GM19467 (cell line): ENCODE measurements around the gene KLF9.
"Not testable (repeated sequence)": the region's sequence is repeated elsewhere in the genome, so short reads cannot be mapped to it uniquely, and the experiment has no call there.

ENCODE experiments used
- ATAC-seq: cut with Tn5 transposase; IDR thresholded peaks from one replicate; pipeline ENCODE4 v1.9.1; 2021; ENCODE audit warnings: mild to moderate bottlenecking, moderate library complexity; ENCODE audit not compliant: unreplicated experiment

KLF9 gene

DNA sequence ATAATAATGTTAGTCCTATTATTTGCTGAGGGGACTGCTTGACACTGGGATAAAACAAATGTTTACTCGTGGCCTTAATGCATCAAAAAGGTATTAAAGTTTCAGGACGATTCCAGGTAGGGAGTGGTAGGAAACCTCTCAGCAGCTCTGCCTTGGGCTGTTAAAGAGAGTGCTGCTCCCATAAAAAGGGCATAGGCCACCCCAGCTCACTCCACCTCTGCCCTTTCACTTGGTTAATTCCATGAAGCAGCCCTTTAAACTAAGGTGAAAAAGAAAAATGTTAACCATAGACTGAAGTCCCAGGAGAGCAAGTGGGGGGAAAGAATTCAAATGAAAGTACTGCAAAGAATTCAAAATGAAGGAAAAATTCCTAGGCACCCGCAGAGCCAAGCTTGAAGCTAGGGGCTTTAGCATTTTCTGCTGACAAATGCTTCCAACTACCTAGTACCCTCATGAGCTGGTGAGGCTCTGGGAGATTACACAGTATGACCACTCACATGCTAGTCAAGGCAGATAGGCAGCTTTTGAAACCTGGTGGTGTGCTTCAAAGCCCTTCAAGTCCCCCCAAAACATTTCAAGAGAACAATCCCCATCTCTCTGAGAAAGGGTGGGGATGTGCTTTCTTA, 8.5 kb downstream of the KLF9 start:
- ATAC-seq: no peak

DNA sequence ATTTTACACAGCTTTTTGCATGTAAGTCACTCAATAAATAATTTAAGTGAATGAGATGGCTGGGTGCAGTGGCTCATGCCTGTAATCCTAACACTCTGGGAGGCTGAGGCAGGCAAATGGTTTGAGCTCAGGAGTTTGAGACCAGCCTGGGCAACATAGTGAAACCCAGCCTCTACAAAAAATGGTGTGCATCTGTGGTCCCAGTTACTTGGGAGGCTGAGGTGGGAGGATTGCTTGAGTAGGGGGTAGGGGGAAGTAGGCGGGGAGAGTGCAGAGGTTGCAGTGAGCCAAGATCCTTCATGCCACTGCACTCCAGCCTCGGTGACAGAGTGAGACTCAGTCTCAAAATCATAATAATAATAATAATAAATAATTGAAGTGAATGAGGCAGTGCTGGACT, 10.2 kb downstream of the KLF9 start:
- no peak for ATAC-seq

DNA sequence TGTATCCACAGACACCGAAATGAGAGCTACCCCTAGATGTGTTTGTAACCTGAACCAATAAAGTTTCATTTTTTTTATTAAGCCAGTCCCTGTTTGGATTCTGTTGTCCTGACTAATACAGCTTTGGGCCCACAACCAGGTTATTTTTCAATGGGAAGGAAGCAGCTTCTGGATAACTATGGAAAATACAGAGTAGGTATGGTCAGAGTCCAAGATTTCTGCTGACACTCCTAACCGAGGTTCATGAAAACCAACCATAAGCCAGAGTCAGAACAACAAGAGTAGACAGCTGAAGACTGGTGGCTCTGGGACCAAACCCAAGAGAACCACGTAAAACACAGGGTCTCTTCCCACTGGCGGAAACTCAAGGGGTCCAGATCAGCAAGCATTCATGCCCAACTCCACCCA, 10.8 kb downstream of the KLF9 start:
- ATAC-seq: no peak

DNA sequence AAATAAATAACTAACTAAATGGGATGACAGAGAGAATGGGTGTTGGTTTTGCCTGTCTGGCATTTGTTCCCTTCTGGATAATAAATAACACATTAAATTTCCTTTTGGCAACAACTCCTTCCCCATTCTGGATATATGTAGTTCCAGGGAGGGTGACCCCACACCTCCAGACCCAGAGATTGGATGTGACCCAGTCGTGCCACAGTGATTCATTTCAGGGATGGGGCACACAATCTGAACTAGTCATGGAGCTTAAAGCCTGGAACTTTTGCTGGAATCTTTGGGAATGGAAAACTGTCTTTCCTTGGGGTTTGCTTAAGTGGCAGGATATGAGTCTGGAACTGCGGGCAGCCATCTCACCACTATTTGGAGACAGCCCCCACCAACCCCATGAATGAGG, 11.3 kb downstream of the KLF9 start:
- no peak for ATAC-seq

GRCh38 chr9:70402213-70402612, 12.2 kb downstream of the KLF9 start:
- no peak for ATAC-seq

GRCh38 chr9:70401241-70401640, 13.2 kb downstream of the KLF9 start:
- not testable (repeated sequence) for ATAC-seq

- ATAC-seq: no peak
Observed at GRCh38 chr9:70400107-70400892, 14.2 kb downstream of the KLF9 start.

DNA sequence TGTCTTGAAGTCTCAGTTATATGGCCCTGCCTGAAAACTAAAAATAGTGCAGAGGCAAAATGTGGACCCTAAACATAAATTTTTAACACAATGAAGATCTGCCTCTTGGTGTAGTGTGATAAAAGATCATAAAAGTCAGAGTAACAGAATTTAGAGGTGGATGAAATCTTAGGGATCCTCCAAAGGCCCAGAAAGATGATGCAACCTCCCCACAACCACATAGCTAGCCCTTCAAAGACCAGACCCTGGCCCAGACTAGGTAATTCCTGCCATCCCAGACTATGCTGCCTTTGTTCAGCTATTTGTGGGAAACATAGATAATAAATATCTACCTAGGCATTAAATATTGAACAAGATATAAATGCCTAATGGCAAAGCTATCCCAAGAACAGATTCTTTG, 15.3 kb downstream of the KLF9 start:
- no peak for ATAC-seq

GRCh38 chr9:70398145-70398556, 16.3 kb downstream of the KLF9 start:
- peak; percentile 99 for ATAC-seq

DNA sequence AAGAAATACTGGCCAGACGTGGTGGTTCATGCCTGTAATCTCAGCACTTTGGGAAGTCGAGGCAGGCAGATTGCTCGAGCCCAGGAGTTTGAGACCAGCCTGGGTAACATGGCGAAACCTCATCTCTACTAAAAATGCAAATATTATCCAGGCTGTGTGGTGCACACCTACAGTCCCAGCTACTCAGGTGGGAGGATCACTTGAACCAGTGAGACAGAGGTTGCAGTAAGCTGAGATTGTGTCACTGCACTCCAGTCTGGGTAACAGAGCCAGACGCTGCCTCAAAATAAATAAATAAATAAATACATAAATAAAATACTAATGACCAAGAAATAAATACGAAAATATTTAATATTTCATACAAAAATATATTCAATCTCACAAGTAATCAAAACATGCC, 18.8 kb downstream of the KLF9 start:
- no peak for ATAC-seq

- no peak for ATAC-seq
Observed at GRCh38 chr9:70392850-70393249, 21.6 kb downstream of the KLF9 start.

- ATAC-seq: no peak
Observed at GRCh38 chr9:70392189-70392588, 22.3 kb downstream of the KLF9 start.

- ATAC-seq: no peak
Observed at GRCh38 chr9:70390933-70391341, 23.5 kb downstream of the KLF9 start.

- no peak for ATAC-seq
Observed at GRCh38 chr9:70389621-70390266, 24.7 kb downstream of the KLF9 start.

GRCh38 chr9:70389188-70389587, 25.3 kb downstream of the KLF9 start:
- ATAC-seq: no peak

DNA sequence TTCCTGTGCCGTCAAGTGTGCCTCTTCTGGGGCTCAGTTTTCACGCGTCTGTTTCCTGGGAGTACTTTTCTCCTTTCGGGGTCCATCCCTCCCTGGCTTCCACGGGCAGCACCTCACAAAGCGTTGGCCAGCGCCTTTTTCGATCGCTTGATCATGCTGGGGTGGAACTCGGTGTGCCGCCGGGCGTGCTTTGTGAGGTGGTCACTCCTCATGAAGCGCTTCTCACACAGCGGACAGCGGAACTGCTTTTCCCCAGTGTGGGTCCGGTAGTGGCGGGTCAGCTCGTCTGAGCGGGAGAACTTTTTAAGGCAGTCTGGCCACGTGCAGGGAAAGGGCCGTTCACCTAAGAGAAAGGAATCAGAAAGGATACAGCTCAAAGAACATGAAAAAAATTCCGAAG, 26.8 kb downstream of the KLF9 start:
- ATAC-seq: no peak

DNA sequence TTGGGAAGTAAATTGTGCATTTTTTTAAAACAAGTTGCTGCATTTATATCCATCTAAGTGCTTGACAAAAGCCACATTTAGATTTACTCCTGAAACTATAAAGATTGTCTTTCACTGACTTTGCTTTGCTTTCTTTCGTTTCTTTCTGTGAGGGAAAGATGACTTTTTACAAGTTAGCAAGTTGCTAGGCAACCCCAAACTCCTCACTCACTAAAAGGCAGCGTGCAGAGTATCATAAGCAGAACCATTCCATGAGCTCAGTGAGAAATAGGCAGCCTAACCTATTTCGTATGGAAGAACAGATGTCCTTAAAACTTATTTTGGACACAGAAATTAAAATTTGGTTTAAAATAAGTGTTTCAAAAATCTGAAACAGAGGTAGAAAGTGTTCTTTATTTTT, 29.0 kb downstream of the KLF9 start:
- no peak for ATAC-seq

DNA sequence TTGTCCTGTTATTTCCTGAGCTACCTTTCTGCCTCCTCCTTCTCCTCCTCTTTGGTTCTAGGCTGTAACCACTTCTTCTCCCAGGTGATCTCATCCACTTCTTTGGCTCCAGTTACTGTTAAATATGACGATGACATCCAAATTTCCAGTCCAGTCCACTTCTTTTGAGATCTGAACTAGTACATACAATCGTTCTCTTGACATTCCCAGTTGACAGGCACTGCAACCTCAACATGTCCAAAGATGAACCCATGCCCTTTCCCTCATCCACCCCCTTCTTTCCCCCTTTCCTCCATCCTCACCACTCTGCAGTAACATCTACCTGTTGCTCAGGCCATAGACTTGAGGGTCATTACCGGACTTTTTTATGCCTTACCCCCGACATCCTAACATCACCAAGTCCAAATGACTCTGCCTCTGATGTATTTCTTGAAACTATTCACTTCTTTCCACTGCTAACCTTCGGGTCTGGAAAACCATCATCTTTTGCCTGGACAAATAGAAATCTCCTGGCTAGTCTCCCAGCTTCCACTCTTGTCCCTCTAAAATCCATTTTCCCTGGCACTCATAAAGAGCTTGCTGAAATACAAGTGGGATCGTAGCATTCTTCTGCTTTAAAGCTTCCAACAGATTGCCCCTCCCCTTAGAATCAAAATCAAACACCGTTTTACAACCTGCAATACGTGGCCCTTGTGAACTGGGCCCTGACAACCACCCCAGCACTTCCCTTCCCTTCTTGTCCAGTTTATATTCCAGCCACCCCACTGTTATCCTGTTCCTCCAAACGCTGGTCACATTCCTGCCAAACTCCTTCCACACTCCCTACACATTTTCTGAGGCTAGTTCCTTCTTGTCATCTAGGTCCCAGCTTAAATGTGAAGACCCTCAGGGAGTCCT, 31.5 kb downstream of the KLF9 start:
- no peak for ATAC-seq

DNA sequence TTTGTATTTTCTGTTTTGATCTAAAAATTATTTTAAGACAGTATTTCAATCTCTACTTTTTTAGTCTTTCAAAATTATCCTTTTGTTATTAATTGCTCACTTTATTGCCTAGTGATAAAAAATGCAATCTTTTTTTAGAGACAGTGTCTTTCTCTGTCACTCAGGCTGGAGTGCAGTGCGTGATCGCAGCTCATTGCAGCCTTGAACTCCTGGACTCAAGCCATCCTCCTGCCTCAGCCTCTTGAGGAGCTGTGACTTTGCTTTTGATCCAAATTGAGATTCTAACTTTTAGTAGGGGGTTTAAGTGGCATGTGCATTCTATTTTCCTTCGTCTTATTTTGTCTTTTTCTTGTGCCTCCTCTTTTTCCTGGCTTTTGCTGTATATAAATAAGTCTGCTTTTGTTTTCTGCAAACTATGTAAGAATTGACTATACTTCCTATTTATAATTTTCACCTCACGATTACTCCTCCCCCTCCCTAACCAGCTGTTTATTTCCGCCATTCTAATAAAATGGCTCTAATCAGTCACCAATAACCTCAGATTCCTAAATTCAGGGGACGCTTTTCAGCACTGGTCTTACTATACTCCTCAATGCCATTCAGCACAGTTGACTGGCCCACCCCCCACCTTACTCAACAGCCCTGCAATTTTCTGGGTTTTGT, 32.3 kb downstream of the KLF9 start:
- ATAC-seq: no peak

GRCh38 chr9:70374962-70375618, 39.4 kb downstream of the KLF9 start:
- ATAC-seq: no peak
